ENCODE measurements around the gene TCN1. TPM values are rescaled to one million over a fixed set of nuclear protein-coding genes. Genes with fewer than 3 reads are reported as not detected.

Gene TCN1
- total RNA-seq, 1 donor from 2014 or later = 1.7 TPM

GRCh38 chr11:59867946-59868345, 1.7 kb upstream of the TCN1 start:
- Histone ChIP-seq H3K9me3 (no peaks in the 10 kb centered on the region), H3K4me3 (no peak overlapping the region), H3K36me3 (no peaks in the 10 kb centered on the region), H3K27ac (no peak overlapping the region), H3K27me3 (ENCODE audit: low read depth) (no peaks in the 10 kb centered on the region), H3K4me1 (no peaks in the 10 kb centered on the region)
- no peak for TF ChIP-seq CTCF (IDR thresholded peaks at IDR 0.05)
- no peak for DNase-seq
- intact Hi-C loops (cut with DNase I) = no loop called here
- no peak for ATAC-seq

GRCh38 chr11:59866836-59867235, 549 bp upstream of the TCN1 start:
- intact Hi-C loops (cut with DNase I) = no loop called here
- DNase-seq = no peak
- no peaks in the 10 kb centered on the region for H3K36me3 ChIP-seq
- no peak overlapping the region for H3K4me3 ChIP-seq
- no peaks in the 10 kb centered on the region for H3K27me3 ChIP-seq (ENCODE audit: low read depth)
- no peak for ATAC-seq
- H3K9me3 ChIP-seq = no peaks in the 10 kb centered on the region
- no peaks in the 10 kb centered on the region for H3K4me1 ChIP-seq
- TF ChIP-seq CTCF (IDR thresholded peaks at IDR 0.05) = no peak
- no peak overlapping the region for H3K27ac ChIP-seq

GRCh38 chr11:59865031-59865430, 1.3 kb downstream of the TCN1 start:
- Histone ChIP-seq H3K27ac (no peak overlapping the region), H3K9me3 (no peaks in the 10 kb centered on the region), H3K27me3 (ENCODE audit: low read depth) (no peaks in the 10 kb centered on the region), H3K36me3 (no peaks in the 10 kb centered on the region), H3K4me1 (no peaks in the 10 kb centered on the region), H3K4me3 (no peak overlapping the region)
- no peak for DNase-seq
- TF ChIP-seq CTCF (IDR thresholded peaks at IDR 0.05) = no peak
- intact Hi-C loops (cut with DNase I) = no loop called here
- ATAC-seq = no peak

- Histone ChIP-seq H3K36me3 (no peaks in the 10 kb centered on the region), H3K27me3 (ENCODE audit: low read depth) (no peaks in the 10 kb centered on the region), H3K9me3 (no peaks in the 10 kb centered on the region), H3K4me3 (no peak overlapping the region), H3K4me1 (no peaks in the 10 kb centered on the region), H3K27ac (no peak overlapping the region)
- TF ChIP-seq CTCF (IDR thresholded peaks at IDR 0.05) = no peak
- no peak for DNase-seq
- intact Hi-C loops (cut with DNase I) = no loop called here
- no peak for ATAC-seq
Observed at GRCh38 chr11:59862252-59862651, 4.0 kb downstream of the TCN1 start.

GRCh38 chr11:59859673-59860072, 6.6 kb downstream of the TCN1 start:
- Histone ChIP-seq H3K4me1 (no peaks in the 10 kb centered on the region), H3K9me3 (no peaks in the 10 kb centered on the region), H3K27me3 (ENCODE audit: low read depth) (no peaks in the 10 kb centered on the region), H3K36me3 (no peaks in the 10 kb centered on the region), H3K27ac (no peak overlapping the region), H3K4me3 (no peak overlapping the region)
- intact Hi-C loops (cut with DNase I) = no loop called here
- no peak for TF ChIP-seq CTCF (IDR thresholded peaks at IDR 0.05)
- DNase-seq (no peak), ATAC-seq (no peak)
